ENCODE results near the gene RAD18. TPM values are rescaled to one million over a fixed set of nuclear protein-coding genes. Genes with fewer than 3 reads are reported as not detected.

Gene RAD18, protein sequence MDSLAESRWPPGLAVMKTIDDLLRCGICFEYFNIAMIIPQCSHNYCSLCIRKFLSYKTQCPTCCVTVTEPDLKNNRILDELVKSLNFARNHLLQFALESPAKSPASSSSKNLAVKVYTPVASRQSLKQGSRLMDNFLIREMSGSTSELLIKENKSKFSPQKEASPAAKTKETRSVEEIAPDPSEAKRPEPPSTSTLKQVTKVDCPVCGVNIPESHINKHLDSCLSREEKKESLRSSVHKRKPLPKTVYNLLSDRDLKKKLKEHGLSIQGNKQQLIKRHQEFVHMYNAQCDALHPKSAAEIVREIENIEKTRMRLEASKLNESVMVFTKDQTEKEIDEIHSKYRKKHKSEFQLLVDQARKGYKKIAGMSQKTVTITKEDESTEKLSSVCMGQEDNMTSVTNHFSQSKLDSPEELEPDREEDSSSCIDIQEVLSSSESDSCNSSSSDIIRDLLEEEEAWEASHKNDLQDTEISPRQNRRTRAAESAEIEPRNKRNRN
- total RNA-seq = 6.2 and 7.6 TPM in 2 replicates

DNA sequence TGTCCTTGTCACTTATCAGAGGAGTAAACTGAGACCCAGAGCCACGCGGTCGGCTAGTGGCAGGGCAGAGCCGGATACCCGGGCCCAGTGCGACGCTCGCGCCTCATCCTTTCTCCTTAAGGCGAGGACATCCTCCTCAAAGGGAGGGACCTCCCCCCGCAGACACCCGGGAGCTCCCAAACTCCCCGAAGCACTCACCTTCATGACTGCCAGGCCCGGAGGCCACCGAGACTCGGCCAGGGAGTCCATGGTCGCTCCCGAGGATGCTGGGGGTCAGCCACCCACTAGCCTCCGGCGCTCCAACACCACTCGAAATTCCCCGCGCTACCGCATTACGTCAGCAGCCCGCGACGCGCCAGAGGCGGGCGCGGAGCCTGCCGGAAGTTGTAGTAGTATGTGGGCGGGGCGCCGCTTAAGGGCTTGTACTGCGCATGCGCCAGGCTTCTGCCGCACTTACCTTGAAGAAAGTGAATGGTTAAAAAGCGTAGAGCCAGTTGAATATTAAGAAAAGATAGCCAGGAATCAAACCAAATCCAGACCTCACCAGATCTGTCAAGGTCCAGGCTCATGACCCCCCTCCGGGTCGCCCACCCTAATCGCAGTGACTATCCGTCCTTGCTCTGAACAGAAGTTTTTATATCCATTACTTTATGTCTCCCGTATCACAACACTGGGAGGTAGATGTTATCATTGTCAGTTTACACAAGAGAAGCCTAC lies at the start of gene RAD18:
Gene RAD18, minus strand, starts transcription at position 336 of the 717 bp plus-strand sequence. Its CDS starts 87 bp downstream, at position 249.
- TF ChIP-seq, protein P1, sequence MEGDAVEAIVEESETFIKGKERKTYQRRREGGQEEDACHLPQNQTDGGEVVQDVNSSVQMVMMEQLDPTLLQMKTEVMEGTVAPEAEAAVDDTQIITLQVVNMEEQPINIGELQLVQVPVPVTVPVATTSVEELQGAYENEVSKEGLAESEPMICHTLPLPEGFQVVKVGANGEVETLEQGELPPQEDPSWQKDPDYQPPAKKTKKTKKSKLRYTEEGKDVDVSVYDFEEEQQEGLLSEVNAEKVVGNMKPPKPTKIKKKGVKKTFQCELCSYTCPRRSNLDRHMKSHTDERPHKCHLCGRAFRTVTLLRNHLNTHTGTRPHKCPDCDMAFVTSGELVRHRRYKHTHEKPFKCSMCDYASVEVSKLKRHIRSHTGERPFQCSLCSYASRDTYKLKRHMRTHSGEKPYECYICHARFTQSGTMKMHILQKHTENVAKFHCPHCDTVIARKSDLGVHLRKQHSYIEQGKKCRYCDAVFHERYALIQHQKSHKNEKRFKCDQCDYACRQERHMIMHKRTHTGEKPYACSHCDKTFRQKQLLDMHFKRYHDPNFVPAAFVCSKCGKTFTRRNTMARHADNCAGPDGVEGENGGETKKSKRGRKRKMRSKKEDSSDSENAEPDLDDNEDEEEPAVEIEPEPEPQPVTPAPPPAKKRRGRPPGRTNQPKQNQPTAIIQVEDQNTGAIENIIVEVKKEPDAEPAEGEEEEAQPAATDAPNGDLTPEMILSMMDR (IDR thresholded peaks at IDR 0.05; ENCODE audit: insufficient read depth, low read length, poor library complexity, severe bottlenecking) = no peak
- no peaks in the 10 kb centered on the region for H3K36me3 ChIP-seq (ENCODE audit: control insufficient read depth, insufficient read depth, low read length)
- peak within 1 kb of the TSS; percentile 81 for H3K4me3 ChIP-seq (ENCODE audit: low read depth, low read length)
- DNase-seq (ENCODE audit: low read depth) = peak; percentile 61
- H3K27me3 ChIP-seq (ENCODE audit: control insufficient read depth, insufficient read depth, low read length) = peaks cover 3% of the 10 kb centered on the region

DNA sequence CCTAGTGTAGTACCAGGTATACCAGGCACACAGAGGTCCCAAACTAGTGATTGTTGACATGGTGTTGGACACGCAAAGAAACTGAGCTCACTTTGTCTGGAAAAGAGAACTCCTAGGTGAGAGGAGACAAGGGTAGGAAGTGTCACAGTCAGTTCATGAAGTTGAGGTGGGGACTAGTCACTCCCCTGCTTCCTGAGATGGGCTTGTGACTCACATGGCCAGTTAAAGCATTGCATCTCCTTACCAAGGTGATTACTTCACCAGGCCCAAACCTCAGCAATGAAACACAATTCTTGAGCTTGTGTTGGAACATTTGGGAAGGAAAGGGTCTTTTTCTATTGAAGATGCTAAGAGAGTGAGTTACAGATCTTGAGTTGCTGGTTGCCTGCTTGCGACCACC lies 49.2 kb upstream of the RAD18 start:
- H3K4me3 ChIP-seq (ENCODE audit: low read depth, low read length) = no peak overlapping the region
- no peaks in the 10 kb centered on the region for H3K27me3 ChIP-seq (ENCODE audit: control insufficient read depth, insufficient read depth, low read length)
- TF ChIP-seq, protein P1 (IDR thresholded peaks at IDR 0.05; ENCODE audit: insufficient read depth, low read length, poor library complexity, severe bottlenecking) = no peak
- H3K36me3 ChIP-seq (ENCODE audit: control insufficient read depth, insufficient read depth, low read length) = no peaks in the 10 kb centered on the region
- DNase-seq (ENCODE audit: low read depth) = no peak

DNA sequence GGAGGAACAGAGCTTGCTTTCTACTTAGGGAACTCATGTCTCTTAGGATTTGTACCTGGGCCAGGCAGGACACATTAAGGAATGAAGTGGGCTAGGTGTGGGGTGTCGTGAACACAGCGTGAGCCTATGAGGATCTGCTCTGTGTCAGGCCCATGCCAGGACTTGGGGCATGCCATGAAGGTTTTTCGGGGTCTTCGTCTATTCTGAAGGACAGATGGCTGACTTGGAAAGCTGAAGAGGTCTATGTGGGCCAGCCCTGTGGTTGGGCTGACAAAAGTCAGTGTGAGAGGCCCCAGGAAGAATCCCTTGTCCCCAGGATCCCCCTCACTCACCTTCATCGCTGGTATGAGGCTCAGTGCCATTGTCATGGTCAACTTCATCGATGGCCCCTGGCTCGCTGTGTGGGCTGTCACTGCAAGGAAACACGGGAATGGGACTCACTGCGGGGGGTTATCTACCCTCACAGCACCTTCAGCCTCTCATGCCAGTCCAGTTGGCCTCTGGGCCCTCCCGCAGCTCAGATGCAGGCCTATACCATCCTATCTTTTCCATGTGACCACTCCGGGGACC lies 46.8 kb upstream of the RAD18 start:
- no peak for DNase-seq (ENCODE audit: low read depth)
- H3K27me3 ChIP-seq (ENCODE audit: control insufficient read depth, insufficient read depth, low read length) = no peaks in the 10 kb centered on the region
- no peaks in the 10 kb centered on the region for H3K36me3 ChIP-seq (ENCODE audit: control insufficient read depth, insufficient read depth, low read length)
- H3K4me3 ChIP-seq (ENCODE audit: low read depth, low read length) = no peak overlapping the region
- TF ChIP-seq, protein P1 (IDR thresholded peaks at IDR 0.05; ENCODE audit: insufficient read depth, low read length, poor library complexity, severe bottlenecking) = no peak

DNA sequence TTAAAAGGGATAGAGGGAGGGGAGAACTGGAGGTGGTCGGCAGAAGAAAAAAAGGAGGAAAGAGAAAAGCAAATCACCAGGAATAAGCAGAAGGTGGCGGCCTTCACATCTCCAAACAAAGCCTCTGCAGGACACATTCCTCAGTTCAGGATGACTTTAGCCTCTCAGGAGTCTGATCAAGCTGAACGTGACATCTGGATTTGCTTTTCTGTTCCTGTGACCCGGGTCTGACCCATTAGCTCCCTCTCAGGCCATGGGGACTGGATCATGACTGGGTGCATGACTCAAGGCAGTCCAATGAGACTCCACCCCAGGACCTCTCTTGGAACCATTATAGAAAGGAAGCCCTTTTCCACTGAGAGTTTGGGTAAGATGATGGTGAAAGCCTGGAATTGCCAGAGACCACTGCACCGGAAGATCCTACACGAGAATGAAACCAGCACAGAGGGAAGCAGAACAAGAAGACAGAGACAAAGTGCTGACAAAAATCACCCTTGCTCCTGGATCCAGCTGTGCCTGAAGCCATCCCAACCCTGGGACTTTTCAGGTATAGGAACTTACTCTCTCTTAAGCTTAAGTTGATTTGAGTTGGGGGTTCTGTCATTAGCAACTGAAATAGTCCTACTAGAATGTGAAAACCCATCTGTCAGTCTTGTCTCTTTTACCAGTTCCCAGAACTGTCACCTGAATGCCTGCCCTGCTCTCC lies 45.4 kb upstream of the RAD18 start:
- no peaks in the 10 kb centered on the region for H3K36me3 ChIP-seq (ENCODE audit: control insufficient read depth, insufficient read depth, low read length)
- H3K4me3 ChIP-seq (ENCODE audit: low read depth, low read length) = no peak overlapping the region
- no peaks in the 10 kb centered on the region for H3K27me3 ChIP-seq (ENCODE audit: control insufficient read depth, insufficient read depth, low read length)
- DNase-seq (ENCODE audit: low read depth) = no peak
- TF ChIP-seq, protein P1 (IDR thresholded peaks at IDR 0.05; ENCODE audit: insufficient read depth, low read length, poor library complexity, severe bottlenecking) = no peak

DNA sequence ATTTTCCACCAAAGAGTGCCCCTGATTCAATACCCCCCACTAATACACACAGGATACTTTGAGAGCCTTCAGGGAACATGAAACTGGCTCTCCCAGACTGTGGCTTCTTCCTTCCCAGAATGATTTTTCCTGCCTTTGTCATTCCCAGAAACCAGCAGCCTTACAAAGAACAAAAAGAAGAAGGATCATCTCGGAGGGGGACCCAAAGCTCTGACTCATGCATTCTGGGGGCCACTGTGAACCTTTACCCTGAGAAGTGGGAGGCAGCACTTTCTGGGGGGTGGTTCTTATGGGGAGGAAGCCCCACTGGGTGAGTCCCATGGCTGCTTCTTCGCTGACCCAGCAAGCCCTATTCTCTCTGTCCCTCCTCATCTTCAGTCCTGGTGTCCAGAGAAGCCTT lies 44.7 kb upstream of the RAD18 start:
- Histone ChIP-seq H3K27me3 (ENCODE audit: control insufficient read depth, insufficient read depth, low read length) (no peaks in the 10 kb centered on the region), H3K36me3 (ENCODE audit: control insufficient read depth, insufficient read depth, low read length) (no peaks in the 10 kb centered on the region), H3K4me3 (ENCODE audit: low read depth, low read length) (no peak overlapping the region)
- no peak for DNase-seq (ENCODE audit: low read depth)
- TF ChIP-seq, protein P1 (IDR thresholded peaks at IDR 0.05; ENCODE audit: insufficient read depth, low read length, poor library complexity, severe bottlenecking) = no peak

Measured in kidney epithelial cell (primary cell).